Activated T-helper 1 cell treated with Interleukin-2 at 50 U/mL for 16 hours (primary cell): Measurements from ENCODE around the gene SYNPO2.

Experiments
- DNase-seq: peaks from one replicate; pipeline ENCODE4 v3.0.0-alpha.2; 2020; ENCODE audit warnings: low read depth

Gene SYNPO2

DNA sequence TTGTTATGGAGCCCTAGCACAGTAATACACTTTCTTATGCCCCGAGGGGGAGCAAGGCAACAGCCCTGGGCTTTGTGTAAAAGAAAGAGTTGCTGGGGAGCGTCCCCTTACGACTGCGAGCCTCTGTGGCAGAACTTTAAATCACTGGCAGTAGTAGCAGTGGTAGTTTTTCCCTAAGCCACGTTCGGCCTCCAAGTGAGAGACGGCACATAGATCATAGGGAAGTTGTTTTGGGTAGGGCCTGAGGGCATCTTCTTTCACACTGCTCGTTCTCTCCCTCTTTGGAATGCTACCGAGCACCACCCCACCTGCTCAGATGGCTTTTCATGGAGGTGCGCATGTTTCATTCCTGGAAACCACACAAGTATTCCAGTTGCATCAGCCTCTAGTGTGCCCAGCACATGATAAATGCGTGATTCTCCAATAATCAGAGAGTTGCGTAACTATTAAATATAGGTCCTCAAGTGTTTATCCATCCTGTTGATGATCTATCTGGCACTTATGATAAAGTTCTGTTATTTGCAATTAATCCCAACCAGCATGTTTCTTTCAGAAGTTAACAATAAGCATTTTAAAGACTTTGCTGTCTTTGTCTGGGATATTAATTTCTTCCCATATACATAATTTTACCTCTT lies 7.0 kb upstream of the SYNPO2 start:
- no peak for DNase-seq

DNA sequence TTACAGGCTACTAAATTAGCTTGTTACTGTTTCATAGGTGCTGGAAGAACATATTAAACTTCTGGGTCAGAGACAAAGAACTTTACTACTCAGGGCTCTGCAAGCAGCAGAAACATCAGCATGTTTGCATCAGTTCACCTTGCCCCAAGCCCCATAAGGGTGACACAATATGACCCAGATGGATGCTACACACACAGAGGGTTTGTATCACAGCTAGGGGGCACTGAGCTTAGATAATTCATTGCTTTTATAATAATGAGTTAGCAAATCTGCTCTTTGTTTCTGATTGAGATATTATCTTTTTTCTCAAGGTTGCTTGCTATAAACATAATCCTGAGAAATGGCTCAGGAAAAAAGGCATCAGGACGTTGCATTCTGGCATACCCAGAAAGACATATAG lies 4.8 kb upstream of the SYNPO2 start:
- no peak for DNase-seq

DNA sequence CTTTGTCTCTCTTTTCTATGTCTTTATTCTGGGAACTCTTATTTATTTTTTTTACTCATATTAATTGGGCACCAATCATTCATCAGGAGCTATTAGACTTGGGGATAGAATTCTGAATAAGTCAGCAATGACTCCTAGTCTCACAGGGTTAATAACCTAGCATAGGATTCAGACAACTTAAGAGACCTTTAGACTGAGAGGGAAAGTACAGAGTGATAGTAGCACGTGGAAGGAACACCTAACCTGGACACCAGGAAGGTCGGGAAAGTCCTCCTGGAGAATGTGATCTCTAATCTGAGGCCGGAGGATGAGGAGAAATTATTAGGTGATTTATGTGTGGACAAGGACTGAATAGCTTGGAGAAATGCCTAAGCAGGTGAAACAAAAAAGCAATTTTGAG lies 3.9 kb upstream of the SYNPO2 start:
- DNase-seq, result no peak

DNA sequence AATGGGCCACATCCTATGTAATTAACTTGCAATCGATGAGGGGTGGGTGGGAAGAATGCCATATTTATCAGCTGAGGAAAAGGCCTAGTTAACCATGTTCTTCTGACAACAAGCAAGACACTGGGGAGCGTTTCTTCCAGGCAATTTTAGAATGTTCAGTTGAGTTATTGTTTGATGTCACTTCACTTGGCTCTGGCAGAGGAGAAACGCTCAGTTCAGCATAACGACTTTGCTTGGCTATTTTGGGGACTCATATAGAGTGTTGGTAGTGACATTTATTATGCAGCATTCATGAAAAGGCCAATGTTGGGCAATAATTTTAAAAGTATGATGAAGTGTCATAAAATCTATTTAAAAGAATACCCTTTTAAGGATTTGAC lies 648 bp downstream of the SYNPO2 start:
- DNase-seq, result no peak

DNA sequence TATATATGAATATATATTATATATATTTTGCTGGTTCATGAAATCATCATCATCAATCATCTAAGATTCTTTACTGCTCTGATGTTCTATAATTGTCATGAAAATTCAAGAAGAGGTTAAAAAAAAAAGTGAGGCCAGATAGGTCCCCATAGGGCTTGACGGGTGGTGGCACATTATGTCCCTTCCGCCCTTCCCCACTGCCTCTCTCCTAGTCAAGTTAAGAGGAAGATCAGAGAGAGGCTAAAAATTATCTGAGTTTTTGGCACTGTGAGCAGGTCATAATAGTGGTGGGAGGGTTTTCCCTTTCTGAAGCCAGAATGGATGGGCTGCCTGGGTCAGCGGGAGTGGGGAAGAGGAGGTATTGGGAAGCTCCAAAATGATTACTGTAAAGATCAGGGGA lies 5.4 kb downstream of the SYNPO2 start:
- DNase-seq, result no peak

DNA sequence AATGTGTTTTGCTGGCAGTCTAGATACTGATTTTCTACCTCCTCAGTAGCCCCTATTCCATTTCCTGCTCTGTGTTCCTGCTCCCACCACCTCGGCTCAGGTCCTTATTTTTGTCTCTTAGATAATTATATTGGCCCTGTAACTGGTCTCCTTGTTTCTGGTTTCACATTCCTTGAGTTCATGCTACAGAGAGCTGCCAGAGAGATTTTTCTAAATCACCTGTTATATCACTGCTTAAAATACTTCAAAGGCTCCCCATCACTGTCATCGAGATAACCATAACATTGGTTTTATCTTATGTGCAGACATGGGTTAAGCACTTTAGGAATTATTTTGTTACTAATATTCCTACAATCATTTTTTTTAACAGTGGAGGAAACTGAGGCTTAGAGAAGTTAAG lies 9.6 kb downstream of the SYNPO2 start:
- no peak for DNase-seq

DNA sequence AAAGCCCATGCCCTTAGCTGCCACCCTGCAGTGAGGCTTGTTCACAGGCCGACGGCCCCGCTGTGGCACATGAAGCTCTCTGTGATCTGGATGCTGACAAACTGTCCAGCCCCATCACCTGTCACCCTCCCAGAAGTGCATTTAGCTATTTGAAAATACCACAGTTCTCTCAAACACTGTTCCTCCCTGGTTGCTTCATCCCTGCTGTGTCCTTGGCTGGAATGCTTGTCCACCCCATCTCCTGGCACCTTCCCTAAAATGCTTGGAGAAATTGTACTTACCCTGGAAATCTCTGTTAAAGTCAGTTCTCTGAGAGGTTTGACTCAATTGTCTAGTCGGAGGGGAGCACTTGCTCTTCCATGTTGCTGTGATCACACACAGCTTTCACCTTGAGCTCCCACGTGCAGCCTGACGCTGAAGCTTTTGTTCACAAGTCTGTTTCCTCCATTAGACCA lies 10.1 kb downstream of the SYNPO2 start:
- DNase-seq, result no peak

DNA sequence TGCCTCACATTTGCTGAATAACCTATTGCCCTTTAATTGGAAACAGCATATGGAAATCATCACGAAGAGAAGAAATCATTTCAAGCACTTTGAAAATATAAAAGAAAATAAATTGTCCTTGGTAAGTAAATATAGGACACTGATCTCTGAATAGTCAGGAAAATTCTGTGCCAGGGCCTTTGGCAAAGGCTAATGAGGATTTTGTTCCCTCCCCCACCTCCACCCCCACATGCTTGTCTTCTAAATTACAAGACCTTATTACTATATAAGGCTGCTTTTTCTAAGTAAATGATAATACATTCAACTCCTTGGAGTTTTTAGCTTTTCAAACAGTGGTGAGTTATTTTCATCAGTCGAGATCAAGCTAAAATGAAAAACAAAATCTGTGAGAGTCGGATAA lies 15.8 kb downstream of the SYNPO2 start:
- DNase-seq, result no peak

DNA sequence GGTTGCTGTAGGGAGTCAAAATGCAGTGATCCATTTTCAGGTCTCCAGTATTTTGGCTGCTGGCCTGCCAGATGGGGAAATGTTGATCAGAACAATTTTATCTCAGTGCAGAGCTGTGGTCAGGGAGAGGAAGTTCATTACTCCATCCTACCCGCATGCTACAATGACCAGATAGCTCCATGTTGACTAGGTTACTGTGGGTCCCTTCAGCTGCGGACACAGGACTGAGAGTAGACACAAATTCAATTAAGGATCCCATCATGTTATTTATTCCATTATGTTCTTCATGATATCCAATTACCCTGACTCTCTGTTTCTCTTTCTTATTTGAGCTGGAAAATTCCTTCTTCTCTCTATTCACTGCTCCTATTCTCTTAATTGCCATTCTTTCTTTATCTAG lies 16.3 kb downstream of the SYNPO2 start:
- no peak for DNase-seq

DNA sequence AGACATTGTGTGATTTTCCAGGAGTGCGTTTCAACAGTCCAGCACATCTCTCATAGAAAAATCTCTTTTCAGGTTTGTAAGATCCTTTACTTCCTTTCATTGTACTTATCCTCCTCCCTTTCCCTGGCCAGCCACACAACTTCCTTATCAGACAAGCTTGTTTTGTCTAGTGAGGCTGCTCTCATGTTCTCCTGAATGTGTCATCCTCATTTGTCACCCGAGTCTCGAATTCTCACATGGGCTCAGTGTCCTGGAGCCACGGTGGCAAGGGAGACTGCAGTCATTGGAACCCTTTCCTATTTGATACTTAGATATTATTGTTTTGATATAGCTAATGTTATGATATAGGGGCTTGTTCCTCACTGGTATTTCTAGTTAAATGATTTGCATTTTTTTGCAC lies 16.9 kb downstream of the SYNPO2 start:
- no peak for DNase-seq

DNA sequence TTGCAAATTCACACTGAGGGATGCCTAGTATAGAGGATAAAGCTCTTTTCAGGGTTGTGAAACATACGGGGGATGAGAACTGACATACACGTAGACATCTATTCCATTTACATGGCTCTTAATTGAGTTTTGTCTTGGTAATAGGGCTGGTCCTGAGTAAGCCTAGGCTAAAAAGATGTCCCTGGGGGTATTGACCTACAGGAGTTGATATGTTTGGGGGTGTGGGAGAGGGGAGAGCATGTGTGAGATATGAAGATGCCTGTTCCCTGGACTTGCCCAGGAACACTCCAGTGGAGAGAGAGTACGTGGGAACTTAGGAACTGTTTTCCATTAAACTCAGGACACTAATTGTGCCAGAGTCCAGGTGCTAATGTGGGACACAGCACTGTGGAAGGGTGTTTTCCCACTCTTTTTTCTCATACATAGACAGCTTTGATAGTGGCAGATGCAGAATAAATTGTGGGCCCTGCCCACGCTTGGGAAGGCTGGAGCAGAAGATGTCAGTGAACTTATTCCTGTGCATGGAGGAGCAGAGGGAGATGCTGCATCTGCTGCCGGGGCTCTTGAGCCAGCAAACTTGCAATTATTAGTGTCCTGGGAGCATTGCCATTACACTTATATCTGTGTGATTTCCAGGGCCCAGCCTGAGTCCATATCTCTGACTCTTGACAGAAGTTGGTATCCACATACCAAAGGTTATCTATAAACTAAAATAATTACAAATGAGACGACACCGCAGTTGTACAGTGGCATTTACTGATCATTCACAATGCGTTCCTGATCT lies 20.7 kb downstream of the SYNPO2 start:
- no peak for DNase-seq

DNA sequence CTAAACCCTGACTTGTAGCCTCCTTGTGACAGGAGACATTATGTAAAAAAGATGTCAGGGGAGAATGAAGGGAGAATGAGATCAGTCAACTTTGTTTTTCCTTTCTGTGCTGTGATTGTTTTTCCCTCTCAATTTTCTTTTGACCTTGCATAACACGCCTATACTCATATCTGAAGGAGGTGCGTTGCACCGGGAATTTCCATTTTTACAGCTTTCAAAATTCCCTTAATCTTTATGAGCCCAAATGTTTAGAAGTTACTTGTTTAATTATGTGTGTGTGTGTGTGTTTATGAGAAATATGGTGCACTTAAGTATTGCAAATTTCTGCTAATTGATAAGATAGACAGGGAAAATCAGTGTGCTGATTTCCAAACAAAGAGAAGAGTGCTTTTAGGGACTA lies 21.6 kb downstream of the SYNPO2 start:
- no peak for DNase-seq

DNA sequence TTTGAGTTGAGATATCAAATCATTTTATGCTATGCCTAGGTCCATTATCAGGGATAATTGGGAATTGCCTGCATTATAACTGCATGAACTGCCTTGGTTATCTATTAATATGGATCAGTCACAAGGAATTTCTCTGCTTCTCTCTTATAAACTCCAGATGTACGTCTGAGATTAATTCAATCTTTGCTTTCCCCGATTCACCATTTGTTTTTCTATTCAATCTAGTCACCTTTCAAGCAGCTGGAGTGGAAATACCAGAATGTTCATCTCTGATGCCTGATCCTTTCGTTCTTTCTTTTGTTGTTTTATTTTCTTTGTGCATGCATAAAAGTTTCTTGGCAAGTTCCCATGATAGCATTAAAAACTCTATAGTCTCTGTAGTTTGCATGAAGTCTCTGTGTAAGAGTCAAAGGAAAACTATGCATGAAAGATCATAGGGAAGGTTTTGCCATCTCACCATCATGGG lies 22.6 kb downstream of the SYNPO2 start:
- no peak for DNase-seq

DNA sequence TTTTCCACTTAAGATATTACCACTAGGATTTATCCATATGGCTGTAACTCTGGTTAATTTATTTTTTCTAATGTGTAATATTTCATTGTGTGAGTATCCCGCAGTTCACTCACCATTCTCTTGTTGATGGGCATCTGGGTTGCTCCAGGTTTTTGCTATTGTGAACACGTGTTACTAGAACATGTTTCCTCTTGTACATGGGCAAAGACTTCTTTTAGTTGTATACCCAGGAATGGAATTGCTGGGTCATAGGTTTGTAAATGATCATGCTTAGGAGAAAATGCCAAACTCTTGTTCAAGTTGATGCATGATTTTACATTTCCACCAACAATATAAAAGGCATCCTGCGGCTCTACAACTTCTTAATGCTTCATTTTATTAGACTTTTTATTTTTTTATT lies 26.8 kb downstream of the SYNPO2 start:
- no peak for DNase-seq

DNA sequence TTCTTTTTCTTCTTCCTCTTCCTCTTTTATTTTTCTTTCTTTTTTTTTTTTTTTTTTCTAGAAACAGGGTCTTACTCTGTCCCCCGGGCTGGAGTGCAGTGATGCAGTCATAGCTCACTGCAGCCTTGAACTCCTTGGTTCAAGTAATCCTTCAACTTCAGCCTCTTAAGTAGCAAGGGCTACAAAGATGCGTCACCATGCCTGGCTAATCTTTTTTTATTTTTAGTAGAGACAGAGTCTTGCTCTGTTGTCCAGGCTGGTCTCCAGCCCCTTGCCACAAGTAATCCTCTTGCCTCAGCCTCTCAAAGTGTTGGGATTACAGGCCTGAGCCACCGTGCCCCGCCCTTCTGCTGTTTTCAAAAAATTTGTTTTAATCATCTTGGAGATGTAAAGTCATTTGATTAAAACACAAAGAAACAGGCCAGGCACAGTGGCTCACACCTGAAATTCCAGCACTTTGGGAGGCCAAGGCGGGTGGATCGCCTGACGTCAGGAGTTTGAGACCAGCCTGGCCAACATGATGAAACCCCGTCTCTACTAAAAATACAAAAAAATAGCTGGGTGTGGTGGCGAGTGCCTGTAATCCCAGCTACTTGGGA lies 28.1 kb downstream of the SYNPO2 start:
- no peak for DNase-seq

DNA sequence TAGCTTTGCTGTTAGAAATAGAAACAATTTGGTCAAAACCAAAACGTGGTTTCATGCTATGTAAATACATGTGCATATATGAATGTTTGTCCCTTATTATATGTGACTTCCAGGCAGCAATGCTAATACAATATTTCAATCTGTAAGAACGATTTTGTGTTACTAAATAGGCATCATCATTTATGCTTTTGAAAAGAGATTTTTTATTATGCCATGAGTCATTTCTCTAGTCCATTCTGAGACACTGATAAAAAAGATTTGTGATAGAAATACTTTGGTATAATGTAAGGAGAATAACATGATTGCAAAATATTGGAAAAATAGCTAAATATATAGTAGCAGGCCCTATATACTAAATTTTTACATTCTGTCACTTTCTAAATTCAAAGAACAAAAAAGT lies 28.9 kb downstream of the SYNPO2 start:
- DNase-seq, result no peak

DNA sequence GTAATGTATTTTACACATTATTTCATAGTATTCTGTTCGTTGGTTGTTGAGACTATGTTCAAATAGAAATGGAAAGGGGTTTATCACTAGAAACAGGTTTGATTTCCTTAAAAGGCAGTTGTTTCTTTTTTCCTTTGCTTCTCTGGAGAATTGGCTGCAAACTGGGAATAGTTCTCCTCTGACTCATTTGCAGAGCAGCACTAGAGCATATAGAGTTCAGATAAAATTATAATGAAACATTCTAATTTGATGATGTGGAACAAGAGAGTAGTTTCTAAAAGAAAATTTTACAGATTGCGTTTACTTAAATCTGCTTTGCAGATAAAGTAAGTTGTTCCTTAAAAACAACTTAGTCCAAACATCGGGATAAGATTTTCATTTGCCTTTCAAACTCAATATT lies 29.7 kb downstream of the SYNPO2 start:
- DNase-seq, result no peak

DNA sequence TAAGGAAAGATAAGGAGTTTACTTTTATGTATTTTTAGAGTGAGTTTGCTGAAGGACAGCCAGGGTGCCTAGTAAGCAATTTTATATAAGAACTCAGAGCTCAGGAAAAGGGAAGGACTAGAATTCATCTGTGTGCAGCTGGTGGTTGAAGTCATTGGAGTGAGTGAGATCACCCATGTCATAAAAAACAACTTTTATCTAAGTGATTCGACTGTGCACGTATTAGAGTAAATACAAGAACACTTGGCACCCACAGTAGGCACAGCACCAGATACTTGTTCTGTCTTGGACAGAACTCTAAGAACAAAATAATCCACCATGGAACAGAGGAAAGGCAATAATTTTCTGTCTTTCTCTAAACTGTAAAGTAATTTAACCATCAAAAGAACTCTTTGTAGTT lies 31.6 kb downstream of the SYNPO2 start:
- no peak for DNase-seq

DNA sequence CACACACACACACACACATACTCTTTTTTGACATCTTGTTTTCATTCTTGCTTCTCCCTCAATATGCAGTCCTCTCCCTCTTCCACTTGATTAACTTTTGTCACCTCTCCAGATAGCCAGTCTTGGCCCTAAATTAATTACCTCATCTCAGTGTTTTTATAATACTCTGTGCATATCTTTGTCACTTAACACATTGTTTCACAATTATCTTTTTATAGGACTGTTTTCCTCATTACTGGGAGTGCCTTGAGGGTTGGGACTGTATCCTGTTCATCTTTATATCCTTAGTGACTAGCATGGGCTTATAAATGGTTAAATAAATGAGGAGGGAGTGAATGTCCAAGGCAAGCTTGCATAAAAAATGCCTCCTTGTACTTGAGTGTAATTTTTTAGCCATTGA lies 33.1 kb downstream of the SYNPO2 start:
- DNase-seq, result no peak

DNA sequence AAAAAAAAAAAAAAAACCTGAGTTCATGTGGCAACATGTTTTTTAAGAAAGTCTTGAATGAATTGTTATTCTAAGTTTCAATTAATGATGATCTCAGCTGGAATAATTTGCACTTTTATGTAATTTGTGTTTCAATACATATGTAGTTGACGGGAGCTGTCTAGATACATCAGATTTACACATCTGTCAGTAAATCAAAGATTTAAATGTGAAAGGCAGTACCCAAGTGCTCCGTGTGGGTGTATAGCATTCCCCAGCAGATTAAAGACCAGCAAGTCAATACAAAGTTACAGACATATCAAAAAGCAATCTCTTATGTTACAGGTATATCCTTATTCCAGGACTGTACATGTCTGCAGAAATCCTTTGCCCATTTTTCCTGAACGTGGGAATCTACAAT lies 35.2 kb downstream of the SYNPO2 start:
- no peak for DNase-seq

DNA sequence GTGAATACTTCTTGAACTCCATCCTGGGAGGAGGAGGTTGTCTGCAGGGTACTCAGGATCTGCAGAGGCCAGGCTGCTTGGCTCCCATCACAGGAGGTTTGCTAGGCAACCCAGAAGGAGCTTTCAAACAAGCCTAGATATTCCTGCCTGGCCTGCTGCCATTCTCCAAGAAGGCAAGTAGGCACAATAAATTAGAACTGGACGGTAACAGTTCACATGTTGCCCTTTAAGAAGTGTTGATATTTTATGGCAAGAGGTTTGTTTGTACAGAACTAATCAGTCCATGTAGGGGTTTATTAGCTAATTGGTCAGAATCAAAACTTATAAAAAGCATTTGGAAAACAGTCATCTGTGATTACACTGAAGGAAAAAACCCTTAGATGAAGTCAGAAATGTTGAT lies 39.3 kb downstream of the SYNPO2 start:
- DNase-seq, result no peak

DNA sequence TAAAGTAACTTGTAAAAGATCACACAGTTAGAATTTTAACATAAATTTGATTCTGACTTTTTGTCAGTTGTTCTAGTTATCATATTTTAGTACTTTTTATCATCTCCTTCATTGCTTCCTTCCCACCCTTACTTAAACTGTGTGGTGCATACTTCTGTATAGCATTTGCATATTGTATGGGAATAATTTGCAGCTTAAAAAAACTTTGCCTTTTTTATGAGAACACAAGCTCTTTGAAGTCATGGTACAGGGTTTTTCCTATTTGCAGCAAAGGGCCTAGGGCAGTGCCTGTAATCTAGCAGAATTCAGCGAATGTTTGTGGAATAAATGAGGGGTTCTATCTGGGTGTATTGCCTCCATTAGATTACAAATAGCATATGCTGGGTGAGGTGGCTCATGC lies 41.6 kb downstream of the SYNPO2 start:
- DNase-seq, result no peak

DNA sequence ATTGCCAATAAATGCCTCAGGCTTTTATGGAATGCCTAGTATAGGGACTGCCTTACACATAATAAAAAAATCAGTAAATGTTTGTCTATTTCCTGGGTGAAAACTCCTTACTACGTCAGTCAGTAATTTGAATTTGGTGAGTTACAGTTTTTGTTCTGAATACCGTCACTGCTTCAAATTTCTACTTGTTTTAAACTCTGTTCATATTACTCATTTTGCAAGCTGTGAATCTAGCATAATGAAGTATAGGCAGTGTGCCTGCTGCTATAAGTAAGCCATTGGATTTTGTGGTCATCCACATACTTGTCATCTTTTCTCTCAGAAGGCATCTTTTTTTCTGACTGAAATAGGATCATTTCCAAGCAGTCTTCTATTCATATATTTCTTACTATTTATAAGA lies 43.1 kb downstream of the SYNPO2 start:
- no peak for DNase-seq

DNA sequence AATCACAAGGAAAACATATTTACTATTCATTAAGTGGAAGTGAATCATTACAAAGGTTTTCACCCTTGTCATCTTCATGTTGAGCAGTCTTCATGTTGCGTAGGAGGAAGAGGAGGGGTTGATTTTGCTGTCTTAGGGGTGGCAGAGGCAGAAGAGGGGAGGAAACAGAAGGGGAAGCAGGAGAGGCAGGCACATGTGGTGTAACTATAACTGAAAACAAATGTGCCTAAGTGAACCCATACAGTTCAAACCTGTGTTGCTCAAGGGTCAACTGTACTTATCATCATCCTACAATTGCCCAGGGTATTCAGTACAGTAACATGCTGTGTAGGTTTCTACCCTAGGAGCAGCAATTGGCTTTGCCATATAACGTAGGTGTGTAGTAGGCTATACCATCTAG lies 47.2 kb downstream of the SYNPO2 start:
- DNase-seq, result no peak
